Measurements from ENCODE around the gene FAM174A.
"Not testable (repeated sequence)": the region's sequence is repeated elsewhere in the genome, so short reads cannot be mapped to it uniquely, and the experiment has no call there.

Gene FAM174A

GRCh38 chr5:100595152-100595811, 60.1 kb downstream of the FAM174A start:
- H3K27ac ChIP-seq = no peak overlapping the region
- no peak overlapping the region for H3K4me2 ChIP-seq
- H3K4me1 ChIP-seq = peaks cover 0 to 5% (median 0%) of the 10 kb centered on the region in 10 experiments; a peak in 3 of 20 replicates
- no peak overlapping the region for H3K4me3 ChIP-seq
- TF ChIP-seq Cebpa-rat (IDR thresholded peaks at IDR 0.05) = no peak
- H4K20me1 ChIP-seq = no peaks in the 10 kb centered on the region
- H3K9ac ChIP-seq = no peak overlapping the region
- no peaks in the 10 kb centered on the region for H3K36me3 ChIP-seq
- no peaks in the 10 kb centered on the region for H3K27me3 ChIP-seq
- H3K9me3 ChIP-seq (replicated peaks in 1 of 11) = no peaks in the 10 kb centered on the region

GRCh38 chr5:100595812-100596173, 60.6 kb downstream of the FAM174A start:
- Histone ChIP-seq H3K9ac (no peak overlapping the region), H3K9me3 (replicated peaks in 1 of 11) (no peaks in the 10 kb centered on the region), H3K4me2 (no peak overlapping the region), H3K27ac (no peak overlapping the region), H3K36me3 (no peaks in the 10 kb centered on the region), H3K4me1 (peaks cover 0 to 7% (median 0%) of the 10 kb centered on the region in 10 experiments; a peak in 3 of 20 replicates), H3K27me3 (no peaks in the 10 kb centered on the region), H3K4me3 (no peak overlapping the region), H4K20me1 (no peaks in the 10 kb centered on the region)
- no peak for TF ChIP-seq Cebpa-rat (IDR thresholded peaks at IDR 0.05)

- H3K4me1 ChIP-seq = peaks cover 0 to 10% (median 0%) of the 10 kb centered on the region in 10 experiments; a peak in 3 of 20 replicates
- H3K9ac ChIP-seq = no peak overlapping the region
- no peak for TF ChIP-seq Cebpa-rat (IDR thresholded peaks at IDR 0.05)
- H3K27me3 ChIP-seq = no peaks in the 10 kb centered on the region
- no peaks in the 10 kb centered on the region for H3K36me3 ChIP-seq
- H3K27ac ChIP-seq = no peak overlapping the region
- H3K4me3 ChIP-seq = no peak overlapping the region
- H3K4me2 ChIP-seq = no peak overlapping the region
- H4K20me1 ChIP-seq = no peaks in the 10 kb centered on the region
- H3K9me3 ChIP-seq (replicated peaks in 1 of 11) = no peaks in the 10 kb centered on the region
Observed at GRCh38 chr5:100598446-100598845, 63.3 kb downstream of the FAM174A start.

GRCh38 chr5:100600298-100600994, 65.3 kb downstream of the FAM174A start:
- no peaks in the 10 kb centered on the region for H3K36me3 ChIP-seq
- no peaks in the 10 kb centered on the region for H4K20me1 ChIP-seq
- no peak overlapping the region for H3K4me3 ChIP-seq
- peaks cover 0 to 10% (median 0%) of the 10 kb centered on the region in 10 experiments; a peak in 3 of 20 replicates for H3K4me1 ChIP-seq
- H3K4me2 ChIP-seq = peak overlapping the region in 2 of 11 experiments; percentile 13 to 27; a peak in 1 of 22 replicates
- no peak overlapping the region for H3K9ac ChIP-seq
- no peaks in the 10 kb centered on the region for H3K9me3 ChIP-seq (replicated peaks in 1 of 11)
- no peak for TF ChIP-seq Cebpa-rat (IDR thresholded peaks at IDR 0.05)
- no peaks in the 10 kb centered on the region for H3K27me3 ChIP-seq
- no peak overlapping the region for H3K27ac ChIP-seq

- Histone ChIP-seq H3K27ac (no peak overlapping the region), H4K20me1 (no peaks in the 10 kb centered on the region), H3K4me3 (no peak overlapping the region), H3K9ac (no peak overlapping the region), H3K9me3 (replicated peaks in 1 of 11) (no peaks in the 10 kb centered on the region), H3K27me3 (no peaks in the 10 kb centered on the region), H3K36me3 (no peaks in the 10 kb centered on the region), H3K4me2 (no peak overlapping the region), H3K4me1 (peaks cover 0 to 10% (median 0%) of the 10 kb centered on the region in 10 experiments; a peak in 3 of 20 replicates)
- no peak for TF ChIP-seq Cebpa-rat (IDR thresholded peaks at IDR 0.05)
Observed at GRCh38 chr5:100603141-100603540, 68.0 kb downstream of the FAM174A start.

- H4K20me1 ChIP-seq; H3K27ac ChIP-seq; H3K4me1 ChIP-seq; H3K36me3 ChIP-seq; H3K9ac ChIP-seq; H3K27me3 ChIP-seq; H3K4me2 ChIP-seq; H3K9me3 ChIP-seq (replicated peaks in 1 of 11); H3K4me3 ChIP-seq: not testable (repeated sequence)
Observed at GRCh38 chr5:100604021-100604420, 68.8 kb downstream of the FAM174A start.

GRCh38 chr5:100609594-100609993, 74.4 kb downstream of the FAM174A start:
- H3K4me2 ChIP-seq = no peak overlapping the region

DNA sequence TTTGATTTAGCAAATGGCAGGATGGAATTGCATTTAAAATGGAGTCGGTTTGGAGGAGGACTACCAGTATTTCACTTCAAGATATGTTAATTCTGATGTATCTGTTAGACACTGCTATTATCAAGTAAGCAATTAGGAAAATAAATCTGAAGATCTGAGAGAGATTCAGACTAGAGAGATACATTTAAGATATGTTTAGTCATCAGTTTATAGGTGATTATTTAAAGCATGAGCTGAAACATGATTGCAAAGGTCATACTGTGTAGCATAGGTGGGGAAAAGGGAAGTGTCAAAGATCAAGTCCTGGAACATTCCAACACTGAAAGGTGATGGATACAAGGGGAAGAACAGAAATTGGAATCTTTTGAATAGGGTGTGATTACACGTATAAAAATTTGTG, 79.1 kb downstream of the FAM174A start:
- Histone ChIP-seq H3K4me1 (no peaks in the 10 kb centered on the region), H4K20me1 (no peaks in the 10 kb centered on the region), H3K9me3 (replicated peaks in 1 of 11) (0 out of 22 replicates have a peak, but pooled peaks cover 0 to 2% (median 0%) of the 10 kb centered on the region in 11 experiments), H3K4me3 (no peak overlapping the region), H3K9ac (no peak overlapping the region), H3K27ac (no peak overlapping the region), H3K36me3 (no peaks in the 10 kb centered on the region), H3K4me2 (no peak overlapping the region), H3K27me3 (no peaks in the 10 kb centered on the region)
- no peak for TF ChIP-seq Cebpa-rat (IDR thresholded peaks at IDR 0.05)

More at GRCh38 chr5:100609594-100609993, 74.4 kb downstream of the FAM174A start:
- no peak overlapping the region for H3K9ac ChIP-seq
- H3K27ac ChIP-seq = no peak overlapping the region
- 0 out of 22 replicates have a peak, but pooled peaks cover 0 to 4% (median 0%) of the 10 kb centered on the region in 11 experiments for H3K9me3 ChIP-seq (replicated peaks in 1 of 11)
- H3K4me1 ChIP-seq = no peaks in the 10 kb centered on the region
- TF ChIP-seq Cebpa-rat (IDR thresholded peaks at IDR 0.05) = no peak
- no peaks in the 10 kb centered on the region for H4K20me1 ChIP-seq
- no peak overlapping the region for H3K4me3 ChIP-seq
- no peaks in the 10 kb centered on the region for H3K27me3 ChIP-seq
- no peaks in the 10 kb centered on the region for H3K36me3 ChIP-seq

GRCh38 chr5:100615362-100615761, 80.2 kb downstream of the FAM174A start:
- Histone ChIP-seq H3K9ac (no peak overlapping the region), H3K27me3 (no peaks in the 10 kb centered on the region), H3K36me3 (no peaks in the 10 kb centered on the region)

GRCh38 chr5:100616291-100616690, 81.1 kb downstream of the FAM174A start:
- H3K9ac ChIP-seq = no peak overlapping the region
- H3K9me3 ChIP-seq (replicated peaks in 1 of 11) = no peaks in the 10 kb centered on the region
- no peak for TF ChIP-seq Cebpa-rat (IDR thresholded peaks at IDR 0.05)
- no peaks in the 10 kb centered on the region for H3K4me1 ChIP-seq
- no peak overlapping the region for H3K4me2 ChIP-seq
- H3K36me3 ChIP-seq = no peaks in the 10 kb centered on the region
- H4K20me1 ChIP-seq = no peaks in the 10 kb centered on the region
- H3K4me3 ChIP-seq = no peak overlapping the region
- H3K27ac ChIP-seq = no peak overlapping the region
- no peaks in the 10 kb centered on the region for H3K27me3 ChIP-seq

More at GRCh38 chr5:100615362-100615761, 80.2 kb downstream of the FAM174A start:
- TF ChIP-seq Cebpa-rat (IDR thresholded peaks at IDR 0.05) = no peak
- H3K4me3 ChIP-seq = no peak overlapping the region
- no peak overlapping the region for H3K4me2 ChIP-seq
- no peak overlapping the region for H3K27ac ChIP-seq
- no peaks in the 10 kb centered on the region for H3K4me1 ChIP-seq
- no peaks in the 10 kb centered on the region for H4K20me1 ChIP-seq
- H3K9me3 ChIP-seq (replicated peaks in 1 of 11) = no peaks in the 10 kb centered on the region
